Psoas muscle (tissue), 8 donors: ENCODE data around the gene NFATC1. TPM values are rescaled to one million over a fixed set of nuclear protein-coding genes. Genes with fewer than 3 reads are reported as not detected.

ENCODE experiments used
- ATAC-seq, 4 donors: fragments of 200-7000 bp; cut with Tn5 transposase; one replicate each; pipeline ENCODE4 v1.9.1; 2020; ENCODE audit warnings: moderate library complexity in 3 of 4, mild to moderate bottlenecking in 2 of 4
- DNase-seq, 2 donors: peaks; one replicate each; pipeline ENCODE4 v3.0.0-alpha.2; 2020
- H3K27ac ChIP-seq: fragments of 200-600 bp; one replicate; pipeline ENCODE4 v1.8.0; 2022
- H3K27me3 ChIP-seq, 3 donors: fragments of 200-600 bp in 1 of 3; one replicate each; pipeline versions ENCODE4 v1.6.1 to v1.8.0; 2013 to 2022; ENCODE audit warnings: low read length in 2 of 3, mild to moderate bottlenecking in 2 of 3, moderate library complexity in 1 of 3; ENCODE audit not compliant: insufficient read depth in 3 of 3
- H3K36me3 ChIP-seq, 2 donors: fragments of 200-600 bp in 1 of 2; one replicate each; pipeline versions ENCODE4 v1.6.1 to v1.8.0; 2013 to 2022; ENCODE audit warnings: low read depth in 1 of 2, mild to moderate bottlenecking in 1 of 2, moderate library complexity in 1 of 2; ENCODE audit not compliant: insufficient read depth in 1 of 2
- H3K4me1 ChIP-seq: fragments of 200-600 bp; one replicate; pipeline ENCODE4 v1.8.0; 2022
- H3K4me3 ChIP-seq: fragments of 200-600 bp; one replicate; pipeline ENCODE4 v1.8.0; 2022; ENCODE audit warnings: mild to moderate bottlenecking
- H3K9me3 ChIP-seq: fragments of 200-600 bp; one replicate; pipeline ENCODE4 v1.8.0; 2022
- CTCF ChIP-seq: fragments of 200-600 bp; IDR thresholded peaks from one replicate; pipeline ENCODE4 v1.8.0; 2022; ENCODE audit warnings: antibody characterized with exemption
- WGBS, 3 donors: extraction: QIAGEN DNeasy Blood & Tissue Kit; methylation state at CpG; one replicate each; pipeline versions ENCODE4 v1.1.6 to v1.1.7; 2013; 5-methylcytosine and 5-hydroxymethylcytosine counted together
- intact Hi-C, 2 donors: fragments of 100-400 bp; cut with DNase I; formaldehyde crosslinking; loops; one replicate each; pipeline versions ENCODE4 v1.11.0 to v1.14.2; 2022
- polyA plus RNA-seq, 3 donors: library from polyadenylated mRNA; stranded (reverse); fragments of 200-250 nt; gene quantifications; one replicate each; pipeline ENCODE4 v1.2.3, GENCODE V29; 2013
- total RNA-seq, 4 donors: library from RNA; stranded (reverse); fragmentation: NEBNext Ultra II Directional in 2 of 4; extraction: Animal tissue kit (Norgen Biotek cat#: 25700) in 2 of 4; gene quantifications; one replicate each; pipeline versions ENCODE4 v1.2.1 to v1.2.4, GENCODE V29; 2021 to 2023
- donor health status: healthy with polysubstance abuse.
- donor health status: DM: no; HTN: no; CAD: no; lungs with moderate emphysema.
- donor health status: Bipolar disorder and iron deficiency.
- donor health status: healthy.
- donor health status: DM: yes; HTN: yes; CAD: no.
- donor health status: DM: no; HTN: no; CAD: no.
- donor health status: DM: no; HTN: no; CAD: no.
- donor health status: DM: yes; HTN: yes; CAD: no.

The NFATC1 gene
- total and polyA plus RNA-seq, 7 donors, result 3.0 to 28.7 (median 21.0) TPM

GRCh38 chr18:79573921-79574491, 178.3 kb downstream of the NFATC1 start:
- WGBS, 3 donors, result 97 to 98% (median 97%) methylated on average over 23 to 24 of the region's 24 CpGs
- no peak overlapping the region for H3K4me3 ChIP-seq
- ATAC-seq (no peak), DNase-seq (peak in 1 of 2 donors; percentile 44)
- no peaks in the 10 kb centered on the region for H3K36me3 ChIP-seq
- no peak for TF ChIP-seq CTCF
- H3K27ac ChIP-seq, result no peak overlapping the region
- intact Hi-C loops, result no loop called here
- H3K27me3 ChIP-seq, result no peaks in the 10 kb centered on the region
- peaks cover 13% of the 10 kb centered on the region for H3K4me1 ChIP-seq
- H3K9me3 ChIP-seq, result peaks cover 9% of the 10 kb centered on the region

- intact Hi-C loops, result no loop called here
- peak in 1 of 2 donors; percentile 53 for DNase-seq
These were observed 179.3 kb downstream of the NFATC1 start for GRCh38 chr18:79574938-79575525.

GRCh38 chr18:79575891-79576685, 180.4 kb downstream of the NFATC1 start:
- peak overlapping the region; percentile 48 for H3K27ac ChIP-seq
- peak; percentile 49 to 79 (median 77) for ATAC-seq

More at GRCh38 chr18:79574938-79575525, 179.3 kb downstream of the NFATC1 start:
- no peak overlapping the region for H3K4me3 ChIP-seq
- H3K27ac ChIP-seq, result no peak overlapping the region
- ATAC-seq, result no peak
- H3K27me3 ChIP-seq, result no peaks in the 10 kb centered on the region
- H3K9me3 ChIP-seq, result peaks cover 9% of the 10 kb centered on the region
- H3K4me1 ChIP-seq, result peaks cover 13% of the 10 kb centered on the region
- WGBS, 3 donors, result 56 to 59% (median 57%) methylated on average over 17 of the region's 17 CpGs
- no peaks in the 10 kb centered on the region for H3K36me3 ChIP-seq
- no peak for TF ChIP-seq CTCF

GRCh38 chr18:79576686-79577351, 181.1 kb downstream of the NFATC1 start:
- intact Hi-C loops, result no loop called here
- peak overlapping the region; percentile 48 for H3K27ac ChIP-seq
- DNase-seq, result peak; percentile 38 to 65
- ATAC-seq, result peak; percentile 27 to 54 (median 31)
- no peaks in the 10 kb centered on the region for H3K27me3 ChIP-seq
- WGBS, 3 donors, result 10 to 17% (median 15%) methylated on average over 22 to 23 of the region's 23 CpGs
- H3K4me1 ChIP-seq, result peaks cover 13% of the 10 kb centered on the region
- peaks cover 9% of the 10 kb centered on the region for H3K9me3 ChIP-seq
- H3K36me3 ChIP-seq, result no peaks in the 10 kb centered on the region
- no peak for TF ChIP-seq CTCF
- H3K4me3 ChIP-seq, result peak overlapping the region; percentile 19

More at GRCh38 chr18:79575891-79576685, 180.4 kb downstream of the NFATC1 start:
- Histone ChIP-seq H3K9me3 (peaks cover 9% of the 10 kb centered on the region), H3K4me3 (peak overlapping the region; percentile 19), H3K4me1 (peaks cover 13% of the 10 kb centered on the region), H3K27me3 (no peaks in the 10 kb centered on the region), H3K36me3 (no peaks in the 10 kb centered on the region)
- intact Hi-C loops, result no loop called here
- peak; percentile 5 for TF ChIP-seq CTCF
- peak; percentile 35 to 68 for DNase-seq
- WGBS, 3 donors, result 28 to 32% (median 31%) methylated on average over 44 of the region's 44 CpGs
